SKM-1 treated with dmso at 0.1 percent for 144 hours (cell line): Measurements from ENCODE around the gene WBP1L.
"Not testable (repeated sequence)": the region's sequence is repeated elsewhere in the genome, so short reads cannot be mapped to it uniquely, and the experiment has no call there.

Experiments used
- DNase-seq: peaks from one replicate; lab custom pipeline; 2025; ENCODE audit not compliant: unreplicated experiment; lab: John Stamatoyannopoulos, UW

The WBP1L gene

DNA sequence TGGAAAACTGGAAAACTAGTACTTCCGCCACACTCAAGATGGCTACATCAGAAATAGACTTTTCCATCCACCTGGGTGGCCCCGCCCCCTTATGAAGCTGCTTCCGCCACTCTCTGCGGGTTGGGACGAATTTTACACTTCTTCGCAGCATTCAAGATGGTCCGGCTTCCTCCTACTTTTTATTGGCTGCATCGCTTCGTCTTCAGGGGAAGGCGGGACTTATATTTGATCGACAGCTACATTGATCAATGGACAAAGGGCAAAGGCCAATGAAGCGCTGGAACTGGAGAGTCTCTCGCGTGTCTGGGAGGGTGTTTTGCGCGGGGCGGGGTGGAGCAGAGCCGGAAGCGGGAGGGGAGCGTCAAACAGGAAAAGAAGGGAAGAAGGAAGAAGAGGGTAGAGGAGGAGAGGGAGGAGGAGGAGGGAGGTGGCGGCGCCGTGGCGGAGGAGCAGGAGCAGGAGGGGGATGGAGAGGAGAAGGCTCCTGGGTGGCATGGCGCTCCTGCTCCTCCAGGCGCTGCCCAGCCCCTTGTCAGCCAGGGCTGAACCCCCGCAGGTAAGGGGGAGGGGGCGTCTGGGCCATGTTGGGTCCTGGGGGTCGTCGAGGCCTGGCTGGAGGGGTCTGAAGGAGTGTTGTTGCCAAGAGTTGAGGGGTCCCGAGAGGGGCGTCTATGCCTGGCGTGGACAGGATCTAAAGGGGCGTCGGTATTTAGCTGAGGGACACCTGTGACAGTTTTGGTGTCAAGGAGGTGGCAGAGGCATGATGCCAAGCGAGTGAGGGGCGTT lies at the start of gene WBP1L:
WBP1L (plus strand) TSS at position 361 of the 786 bp plus-strand sequence; CDS start at position 467, 106 bp downstream.
- peak; percentile 99 for DNase-seq

- not testable (repeated sequence) for DNase-seq
These were observed 48.3 kb upstream of the WBP1L start for GRCh38 chr10:102695401-102695800.

DNA sequence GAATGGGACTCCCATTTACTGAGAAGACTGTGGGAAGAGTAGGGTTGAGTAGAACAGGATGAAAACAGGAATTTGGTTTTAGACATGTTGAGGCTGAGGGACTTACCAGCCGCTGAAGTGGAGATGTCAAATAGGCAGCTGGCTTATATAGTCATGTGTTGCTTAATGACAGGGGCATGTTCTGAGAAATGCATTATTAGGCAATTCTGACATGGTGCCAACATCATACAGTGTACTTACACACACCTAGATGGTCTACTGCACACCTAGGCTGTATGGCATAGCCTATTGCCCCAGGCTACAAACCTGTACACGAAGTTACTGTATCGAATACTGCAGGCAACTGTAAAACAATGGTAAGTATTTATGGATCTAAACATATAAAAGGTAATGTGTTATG lies 47.0 kb upstream of the WBP1L start:
- no peak for DNase-seq

GRCh38 chr10:102698894-102699293 lies 44.9 kb upstream of the WBP1L start:
- no peak for DNase-seq

- no peak for DNase-seq
These were observed 42.5 kb upstream of the WBP1L start for GRCh38 chr10:102701272-102701671.

- no peak for DNase-seq
These were observed 42.0 kb upstream of the WBP1L start for GRCh38 chr10:102701796-102702195.

GRCh38 chr10:102702742-102703141 lies 41.0 kb upstream of the WBP1L start:
- no peak for DNase-seq

GRCh38 chr10:102704915-102705314 lies 38.8 kb upstream of the WBP1L start:
- DNase-seq, result no peak

- no peak for DNase-seq
These were observed 38.2 kb upstream of the WBP1L start for GRCh38 chr10:102705531-102705930.

DNA sequence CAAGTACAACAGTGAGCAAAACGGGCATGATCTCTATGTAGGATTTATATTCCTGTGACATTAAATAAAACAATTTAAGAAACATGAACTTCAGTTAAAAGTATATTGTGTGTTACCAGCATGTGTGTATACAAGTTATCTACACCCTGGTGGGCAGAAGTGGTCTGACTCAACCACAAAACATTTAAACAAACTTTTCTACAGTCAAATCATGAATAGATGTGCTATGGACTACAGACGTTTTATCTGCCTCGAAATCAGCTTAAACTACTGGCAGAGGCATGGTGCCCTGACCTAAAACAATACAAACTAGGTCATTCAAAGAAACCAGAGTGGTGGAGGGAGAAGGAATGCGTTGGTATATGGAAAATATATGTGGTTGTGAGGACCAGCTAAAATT lies 33.1 kb upstream of the WBP1L start:
- no peak for DNase-seq

GRCh38 chr10:102712089-102712488 lies 31.7 kb upstream of the WBP1L start:
- no peak for DNase-seq

GRCh38 chr10:102712843-102713538 lies 30.8 kb upstream of the WBP1L start:
- DNase-seq, result no peak

GRCh38 chr10:102713539-102713813 lies 30.3 kb upstream of the WBP1L start:
- DNase-seq, result no peak

DNA sequence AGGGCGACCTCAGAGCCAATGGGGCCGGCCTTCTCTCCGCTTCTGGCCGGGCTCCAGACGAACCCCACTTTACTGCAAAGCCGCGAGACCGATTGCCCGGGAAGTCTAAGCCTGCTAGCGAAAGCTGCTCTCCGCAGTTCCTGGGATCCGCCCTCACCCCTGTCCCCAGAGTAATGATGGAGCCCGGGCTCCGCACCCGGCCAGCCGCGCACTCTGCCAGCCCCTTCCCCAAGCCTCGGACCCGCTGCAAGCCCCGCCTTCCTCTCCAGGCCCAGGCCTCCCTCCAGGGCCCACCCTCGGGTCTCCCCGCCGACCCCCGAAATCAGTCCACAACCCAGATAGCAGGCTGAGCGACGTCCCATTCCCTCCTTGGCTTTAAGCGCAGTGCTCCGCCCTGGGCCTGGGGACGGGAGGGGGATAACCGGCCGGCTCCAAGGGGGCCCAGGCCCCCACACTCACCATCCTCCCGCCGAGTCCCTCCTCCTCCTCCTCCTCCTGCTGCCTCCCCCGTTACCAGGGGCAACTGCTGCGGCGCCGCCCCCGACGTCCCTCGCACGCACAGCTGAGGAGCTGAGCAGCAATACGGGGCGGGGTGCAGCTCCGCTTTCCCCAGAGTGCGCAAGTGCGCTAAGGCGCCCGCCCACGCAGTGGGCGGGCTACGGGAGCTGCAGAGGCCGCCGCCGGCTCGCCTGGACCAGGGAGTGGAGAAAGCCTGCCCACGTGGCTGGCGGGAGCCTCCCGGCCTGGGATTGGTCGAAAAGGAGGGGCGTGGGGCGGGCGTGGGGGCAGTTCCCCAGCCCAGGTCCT lies 29.7 kb upstream of the WBP1L start, which contains the start of gene ARL3:
ARL3 (minus strand) TSS at position 584 of the 807 bp plus-strand sequence; CDS start at position 462, 122 bp downstream.
- DNase-seq, result peak; percentile 99

DNA sequence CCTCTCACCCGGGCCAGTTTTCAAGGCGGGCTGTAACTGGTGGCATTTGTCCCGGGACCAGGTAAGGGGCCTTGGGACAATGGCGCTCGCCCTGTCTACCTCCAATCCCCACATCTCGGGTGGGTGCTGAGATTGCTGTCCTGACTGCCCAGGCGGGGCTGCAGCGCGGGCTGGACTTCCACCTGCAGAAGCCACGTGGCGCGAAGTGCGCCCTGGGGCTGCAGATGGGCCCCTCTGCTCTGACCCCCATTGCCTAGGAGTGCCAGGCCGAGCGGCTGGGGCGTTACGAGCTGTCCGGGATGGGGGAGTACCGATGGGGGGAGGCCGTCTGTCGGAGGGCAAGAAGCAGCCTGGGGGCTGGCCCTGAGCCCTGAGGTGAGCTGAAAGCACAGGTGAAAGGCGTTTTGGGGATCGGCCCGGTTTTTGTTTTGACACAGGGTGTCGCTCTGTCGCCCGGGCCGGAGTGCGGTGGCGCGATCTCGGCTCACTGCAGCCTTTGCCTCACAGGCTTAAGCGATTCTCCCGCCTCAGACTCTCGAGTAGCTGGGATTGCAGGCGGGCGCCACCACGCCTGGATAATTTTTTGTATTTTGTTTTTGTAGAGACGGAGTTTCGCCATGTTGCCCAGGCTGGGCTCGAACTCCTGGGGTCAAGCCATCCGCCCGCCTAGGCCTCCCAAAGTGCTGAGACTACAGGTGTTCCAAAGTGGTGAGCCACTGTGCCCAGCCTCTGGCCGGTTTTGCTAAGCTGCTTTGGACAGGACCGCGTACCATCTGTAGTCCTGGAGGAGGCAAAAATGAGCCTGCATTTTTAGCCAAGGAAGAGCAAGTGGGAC lies 28.9 kb upstream of the WBP1L start, which contains the start of gene SFXN2:
SFXN2 (plus strand) TSS at position 16 of the 835 bp plus-strand sequence. CDS start 12,001 bp downstream, outside the sequence.
- DNase-seq, result peak; percentile 78

DNA sequence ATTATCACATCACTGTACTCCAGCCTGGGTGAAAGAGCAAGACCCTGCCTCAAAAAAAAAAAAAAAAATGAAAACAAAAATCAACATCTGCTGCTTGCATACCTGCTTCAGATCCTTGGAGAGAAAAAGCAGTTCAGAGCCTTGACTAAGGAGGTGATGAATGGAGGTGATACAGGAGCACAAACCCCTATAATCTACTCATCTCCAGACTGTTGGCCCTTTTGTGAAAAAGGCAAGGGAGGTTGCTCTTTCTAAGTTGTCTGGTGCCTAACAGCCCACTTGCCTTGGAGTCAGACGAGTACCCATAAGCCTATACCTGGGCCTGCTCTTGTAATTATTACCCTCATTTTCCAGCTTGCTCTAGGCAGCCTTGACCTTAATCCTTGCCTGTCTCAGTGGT lies 27.9 kb upstream of the WBP1L start:
- no peak for DNase-seq

- not testable (repeated sequence) for DNase-seq
These were observed 26.7 kb upstream of the WBP1L start for GRCh38 chr10:102716900-102717565.

- DNase-seq, result no peak
These were observed 25.5 kb upstream of the WBP1L start for GRCh38 chr10:102718220-102718619.

DNA sequence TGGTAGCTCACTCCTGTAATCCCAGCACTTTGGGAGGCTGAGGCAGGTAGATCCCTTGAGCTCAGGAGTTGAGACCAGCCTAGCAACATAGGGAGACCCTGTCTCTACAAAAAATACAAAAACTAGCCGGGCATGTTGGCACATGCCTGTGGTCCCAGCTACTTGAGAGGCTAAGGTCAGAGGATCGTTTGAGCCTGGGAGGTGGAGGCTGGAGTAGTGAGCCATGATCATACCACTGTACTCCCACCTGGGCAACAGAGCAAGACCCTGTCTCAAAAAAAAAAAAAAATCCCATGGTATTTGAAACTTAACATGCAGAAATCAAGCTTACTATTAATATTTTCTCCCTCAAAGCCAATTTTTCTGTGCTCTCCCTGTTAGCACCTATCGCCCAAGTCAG lies 23.4 kb upstream of the WBP1L start:
- no peak for DNase-seq

GRCh38 chr10:102720775-102721301 lies 22.9 kb upstream of the WBP1L start:
- DNase-seq, result no peak
